Common myeloid progenitor, CD34-positive (primary cell): ENCODE data around the gene TSPEAR.

Experiments
- CTCF ChIA-PET: fragments of 350-600 bp; sonication (Branson Sonifier 250); formaldehyde crosslinking; loops from one replicate; lab custom pipeline; 2021; ENCODE audit warnings: antibody characterized with exemption; lab: Charles Lee
- POLR2A ChIA-PET: fragments of 350-600 bp; sonication (Branson Sonifier 250); formaldehyde crosslinking; loops from one replicate; lab custom pipeline; 2021; ENCODE audit warnings: antibody characterized with exemption; lab: Charles Lee
- DNase-seq, 3 donors: peaks; one replicate each; pipeline versions ENCODE4 v3.0.0 to v3.0.0-alpha.2; 2013
- H3K27ac ChIP-seq, 2 experiments: 1 replicate in 1 of 2; 2 replicates in 1 of 2; pipeline ENCODE4 v1.7.0; 2013; ENCODE audit warnings: inconsistent platforms in 2 of 2, low read length in 2 of 2, mild to moderate bottlenecking in 2 of 2, low read depth in 1 of 2, moderate library complexity in 1 of 2; ENCODE audit not compliant: severe bottlenecking in 2 of 2, insufficient read depth in 1 of 2, poor library complexity in 1 of 2
- H3K27me3 ChIP-seq, 5 experiments: replicated peaks in 2 of 5; 1 replicate in 3 of 5; 2 replicates in 2 of 5; pipeline versions ENCODE4 v1.6.1 to v1.7.0; 2013; ENCODE audit warnings: low read length in 4 of 5, mild to moderate bottlenecking in 2 of 5, moderate library complexity in 2 of 5, inconsistent platforms in 1 of 5; ENCODE audit not compliant: insufficient read depth in 5 of 5, control insufficient read depth in 4 of 5
- H3K36me3 ChIP-seq, 4 experiments: 1 replicate in 2 of 4; 2 replicates in 2 of 4; pipeline versions ENCODE4 v1.6.1 to v1.7.0; 2013; ENCODE audit warnings: low read length in 3 of 4, control low read depth in 1 of 4, mild to moderate bottlenecking in 1 of 4; ENCODE audit not compliant: control insufficient read depth in 4 of 4, insufficient read depth in 4 of 4
- H3K4me1 ChIP-seq, 4 experiments: 1 replicate in 3 of 4; 2 replicates in 1 of 4; pipeline versions ENCODE4 v1.6.1 to v1.7.1; 2013; ENCODE audit warnings: low read length in 3 of 4, mild to moderate bottlenecking in 3 of 4, control low read depth in 1 of 4, inconsistent platforms in 1 of 4, moderate library complexity in 1 of 4; ENCODE audit not compliant: control insufficient read depth in 4 of 4, insufficient read depth in 4 of 4; ENCODE audit errors: control extremely low read depth in 1 of 4
- H3K4me3 ChIP-seq, 7 experiments: 1 replicate in 4 of 7; 2 replicates in 3 of 7; pipeline versions ENCODE4 v1.5.1 to v1.7.0; 2013; ENCODE audit warnings: mild to moderate bottlenecking in 7 of 7, low read length in 6 of 7, moderate library complexity in 6 of 7, inconsistent platforms in 2 of 7, low read depth in 2 of 7, control low read depth in 1 of 7; ENCODE audit not compliant: insufficient read depth in 4 of 7, control insufficient read depth in 1 of 7; ENCODE audit errors: extremely low read depth in 1 of 7
- H3K9me3 ChIP-seq, 5 experiments: 1 replicate in 4 of 5; 2 replicates in 1 of 5; pipeline versions ENCODE4 v1.6.1 to v1.7.1; 2013; ENCODE audit warnings: low read length in 4 of 5, mild to moderate bottlenecking in 2 of 5, inconsistent platforms in 1 of 5, low read depth in 1 of 5, moderate library complexity in 1 of 5; ENCODE audit not compliant: control insufficient read depth in 4 of 5, insufficient read depth in 2 of 5; ENCODE audit errors: control extremely low read depth in 1 of 5
- WGBS: methylation state at CpG from one replicate; pipeline ENCODE4 v1.1.5; 2013; ENCODE audit not compliant: insufficient coverage; 5-methylcytosine and 5-hydroxymethylcytosine counted together

TSPEAR gene

GRCh38 chr21:44456214-44456914 lies 255.0 kb downstream of the TSPEAR start:
- no peaks in the 10 kb centered on the region for H3K36me3 ChIP-seq
- peak overlapping the region; percentile 42 to 80 (median 68) for H3K4me3 ChIP-seq
- ChIA-PET POLR2A (interaction anchor here (0.6 kb wide), 1 partner anchor 296 kb away, joined by 3 read pairs; no protein-coding TSS in a partner anchor), CTCF (interaction anchor here (1.0 to 1.2 kb wide), 2 partner anchors 24 to 114 kb away, joined by 3 to 4 read pairs; no protein-coding TSS in a partner anchor)
- H3K27ac ChIP-seq: no peak overlapping the region
- no peak for DNase-seq
- H3K4me1 ChIP-seq: peaks cover 0 to 14% (median 10%) of the 10 kb centered on the region in 4 experiments
- 92% methylated on average over 30 of the region's 35 CpGs for WGBS
- H3K27me3 ChIP-seq: peaks cover 2 to 7% (median 4%) of the 10 kb centered on the region in 5 experiments
- H3K9me3 ChIP-seq: peaks cover 2 to 13% (median 7%) of the 10 kb centered on the region in 5 experiments

DNA sequence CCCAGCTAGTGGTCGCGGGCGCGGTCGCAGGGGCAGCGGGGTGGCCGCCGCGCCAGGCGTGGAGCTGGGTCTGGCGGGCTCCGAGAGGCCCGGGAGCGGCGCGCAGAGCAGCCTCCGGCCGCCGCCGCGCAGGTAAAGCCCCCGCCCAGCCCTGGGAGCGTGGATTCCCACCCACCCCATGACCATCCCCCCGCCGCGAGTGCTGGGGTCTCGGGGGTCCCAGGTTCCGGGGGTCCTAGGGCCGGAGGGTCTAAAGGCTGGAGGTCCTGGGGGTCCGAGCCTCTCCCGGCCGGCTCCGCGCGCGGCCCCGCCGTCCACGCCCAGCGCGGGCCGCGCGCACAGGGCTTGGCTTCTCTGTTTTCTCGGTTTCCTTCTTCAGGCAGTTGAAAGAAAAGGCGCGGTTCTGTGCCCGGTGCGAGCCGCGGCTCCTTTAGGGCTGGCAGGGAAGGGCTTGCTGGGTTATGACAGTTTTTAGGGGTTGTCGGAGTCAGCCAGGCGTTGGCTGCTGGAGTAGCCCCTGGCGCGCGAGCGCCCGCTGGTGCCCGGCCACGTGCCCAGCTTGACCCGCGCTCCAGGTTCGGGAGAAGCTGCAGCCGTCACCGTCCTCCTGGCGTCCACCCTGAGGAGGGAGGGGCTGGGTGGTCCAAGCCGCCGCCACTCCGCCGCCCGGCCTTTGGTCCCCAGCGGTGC lies 255.7 kb downstream of the TSPEAR start:
- peaks cover 3 to 13% (median 6%) of the 10 kb centered on the region in 5 experiments for H3K27me3 ChIP-seq
- peaks cover 0 to 14% (median 10%) of the 10 kb centered on the region in 4 experiments for H3K4me1 ChIP-seq
- peak overlapping the region; percentile 42 to 80 (median 68) for H3K4me3 ChIP-seq
- peak; percentile 18 to 61 (median 48) for DNase-seq
- ChIA-PET CTCF (interaction anchor here (1.2 kb wide), 1 partner anchor 114 kb away, joined by 3 read pairs; no protein-coding TSS in a partner anchor), POLR2A (interaction anchor here (0.6 kb wide), 2 partner anchors 297 to 367 kb away, joined by 3 read pairs; no protein-coding TSS in a partner anchor)
- 4% methylated on average over 42 of the region's 72 CpGs for WGBS
- no peaks in the 10 kb centered on the region for H3K36me3 ChIP-seq
- peaks cover 2 to 13% (median 7%) of the 10 kb centered on the region in 5 experiments for H3K9me3 ChIP-seq
- H3K27ac ChIP-seq: no peak overlapping the region

- WGBS: 7% methylated on average over 17 of the region's 45 CpGs
- Histone ChIP-seq H3K27ac (no peak within 1 kb of the TSS), H3K9me3 (peaks cover 2 to 13% (median 7%) of the 10 kb centered on the region in 5 experiments), H3K4me1 (peaks cover 0 to 14% (median 8%) of the 10 kb centered on the region in 4 experiments), H3K36me3 (no peaks in the 10 kb centered on the region), H3K27me3 (peaks cover 3 to 18% (median 7%) of the 10 kb centered on the region in 5 experiments), H3K4me3 (peak within 1 kb of the TSS; percentile 42 to 80 (median 68))
- CTCF ChIA-PET: no interaction called here
- peak; percentile 88 to 92 (median 91) for DNase-seq
- POLR2A ChIA-PET: interaction anchor here (0.6 kb wide), 1 partner anchor 367 kb away, joined by 3 read pairs; no protein-coding TSS in a partner anchor
These were observed 256.4 kb downstream of the TSPEAR start, which contains the start of gene LRRC3 for GRCh38 chr21:44454747-44455523. Gene LRRC3 (plus strand): TSS chr21:44455510. CDS start chr21:44456645, 1,135 bp downstream.

- no peak for DNase-seq
- 88% methylated on average over 3 of the region's 5 CpGs for WGBS
- Histone ChIP-seq H3K4me1 (peaks cover 0 to 14% (median 8%) of the 10 kb centered on the region in 4 experiments), H3K36me3 (no peaks in the 10 kb centered on the region), H3K27ac (no peak overlapping the region), H3K4me3 (no peak overlapping the region), H3K9me3 (peaks cover 2 to 13% (median 7%) of the 10 kb centered on the region in 5 experiments), H3K27me3 (peaks cover 3 to 26% (median 7%) of the 10 kb centered on the region in 5 experiments)
- ChIA-PET POLR2A (no interaction called here), CTCF (no interaction called here)
These were observed 257.3 kb downstream of the TSPEAR start for GRCh38 chr21:44454058-44454457.

- POLR2A ChIA-PET: no interaction called here
- peaks cover 3 to 35% (median 7%) of the 10 kb centered on the region in 5 experiments for H3K27me3 ChIP-seq
- no CpG with 5 or more reads among the region's 3 CpGs for WGBS
- peaks cover 0 to 14% (median 8%) of the 10 kb centered on the region in 4 experiments for H3K4me1 ChIP-seq
- no peak overlapping the region for H3K27ac ChIP-seq
- DNase-seq: no peak
- CTCF ChIA-PET: no interaction called here
- H3K9me3 ChIP-seq: peaks cover 2 to 13% (median 7%) of the 10 kb centered on the region in 5 experiments
- no peaks in the 10 kb centered on the region for H3K36me3 ChIP-seq
- H3K4me3 ChIP-seq: no peak overlapping the region
These were observed 258.3 kb downstream of the TSPEAR start for GRCh38 chr21:44453120-44453519.

GRCh38 chr21:44450999-44451398 lies 260.4 kb downstream of the TSPEAR start:
- WGBS: 94% methylated on average over 13 of the region's 14 CpGs
- no peak overlapping the region for H3K27ac ChIP-seq
- peaks cover 2 to 13% (median 7%) of the 10 kb centered on the region in 5 experiments for H3K9me3 ChIP-seq

More at GRCh38 chr21:44450999-44451398, 260.4 kb downstream of the TSPEAR start:
- no peak for DNase-seq
- CTCF ChIA-PET: no interaction called here
- Histone ChIP-seq H3K27me3 (peaks cover 4 to 39% (median 9%) of the 10 kb centered on the region in 5 experiments), H3K36me3 (no peaks in the 10 kb centered on the region), H3K4me3 (no peak overlapping the region), H3K4me1 (peaks cover 0 to 12% (median 5%) of the 10 kb centered on the region in 4 experiments)
- POLR2A ChIA-PET: interaction anchor here (1.0 kb wide), 1 partner anchor 13 kb away, joined by 3 read pairs; no protein-coding TSS in a partner anchor
